ENCODE data around the gene RET. TPM values are rescaled to one million over a fixed set of nuclear protein-coding genes. Genes with fewer than 3 reads are reported as not detected.

The RET gene
- total RNA-seq, 1 experiment from 2014 or later, result 81.1 TPM

DNA sequence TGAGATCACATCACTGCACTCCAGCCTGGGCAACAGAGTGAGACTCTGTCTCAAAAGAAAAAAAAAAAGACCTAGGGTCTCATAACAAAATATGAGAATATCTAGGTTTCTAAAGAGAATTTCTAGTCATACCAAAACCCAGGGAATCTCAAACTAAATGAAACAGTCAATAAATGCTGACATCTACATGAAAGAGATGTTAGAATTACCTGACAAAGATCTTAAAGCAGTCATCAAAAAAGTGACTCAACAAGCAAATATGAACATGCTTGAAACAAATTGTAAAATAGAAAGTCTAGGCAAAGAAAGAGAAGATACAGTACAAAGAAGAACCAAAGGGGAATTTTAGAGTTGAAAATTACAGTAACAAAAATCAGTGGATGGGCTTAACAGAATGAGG is 26.9 kb upstream of the RET start:
- Histone ChIP-seq H3K27ac (ENCODE audit: low read length) (no peak overlapping the region), H3K36me3 (ENCODE audit: control insufficient read depth, insufficient read depth, low read length) (no peaks in the 10 kb centered on the region), H3K9me3 (ENCODE audit: control insufficient read depth, insufficient read depth, low read depth, low read length) (no peaks in the 10 kb centered on the region), H3K4me3 (ENCODE audit: low read depth in 2 of 2, low read length in 2 of 2) (no peak overlapping the region), H3K27me3 (ENCODE audit: control insufficient read depth, insufficient read depth, low read length) (no peaks in the 10 kb centered on the region; the same call in 1 of the 2 replicates), H3K4me1 (ENCODE audit: control insufficient read depth, insufficient read depth, low read length) (peaks cover 12% of the 10 kb centered on the region)
- ATAC-seq (no peak), DNase-seq (ENCODE audit: low read depth, low spot score) (no peak)
- no TSS peak for BruUV-seq (replicated peaks)
- in situ Hi-C loops (cut with HindIII; ENCODE audit: low pct_unique_long_range_greater_than_20kb, low sequenced_read_pairs), result no loop called here
- POLR2A ChIA-PET, result no interaction called here
- CTCF ChIA-PET, result interaction anchor here (0.6 kb wide), 1 partner anchor 153 kb away, joined by 3 read pairs; no protein-coding TSS in a partner anchor
- intact Hi-C loops (cut with micrococcal nuclease; ENCODE audit: unreplicated experiment), result no loop called here
- TF ChIP-seq, protein P1, sequence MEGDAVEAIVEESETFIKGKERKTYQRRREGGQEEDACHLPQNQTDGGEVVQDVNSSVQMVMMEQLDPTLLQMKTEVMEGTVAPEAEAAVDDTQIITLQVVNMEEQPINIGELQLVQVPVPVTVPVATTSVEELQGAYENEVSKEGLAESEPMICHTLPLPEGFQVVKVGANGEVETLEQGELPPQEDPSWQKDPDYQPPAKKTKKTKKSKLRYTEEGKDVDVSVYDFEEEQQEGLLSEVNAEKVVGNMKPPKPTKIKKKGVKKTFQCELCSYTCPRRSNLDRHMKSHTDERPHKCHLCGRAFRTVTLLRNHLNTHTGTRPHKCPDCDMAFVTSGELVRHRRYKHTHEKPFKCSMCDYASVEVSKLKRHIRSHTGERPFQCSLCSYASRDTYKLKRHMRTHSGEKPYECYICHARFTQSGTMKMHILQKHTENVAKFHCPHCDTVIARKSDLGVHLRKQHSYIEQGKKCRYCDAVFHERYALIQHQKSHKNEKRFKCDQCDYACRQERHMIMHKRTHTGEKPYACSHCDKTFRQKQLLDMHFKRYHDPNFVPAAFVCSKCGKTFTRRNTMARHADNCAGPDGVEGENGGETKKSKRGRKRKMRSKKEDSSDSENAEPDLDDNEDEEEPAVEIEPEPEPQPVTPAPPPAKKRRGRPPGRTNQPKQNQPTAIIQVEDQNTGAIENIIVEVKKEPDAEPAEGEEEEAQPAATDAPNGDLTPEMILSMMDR (IDR thresholded peaks at IDR 0.05), result no peak
- TF ChIP-seq POLR2AphosphoS5 (IDR thresholded peaks at IDR 0.05; ENCODE audit: low read depth, low read length) (no peak), TCF7L2 (IDR thresholded peaks at IDR 0.05; ENCODE audit: low read depth, low read length) (no peak), SIN3A (IDR thresholded peaks at IDR 0.05; ENCODE audit: borderline replicate concordance, insufficient read depth, low read depth, low read length) (no peak)
- TF ChIP-seq, protein P2, sequence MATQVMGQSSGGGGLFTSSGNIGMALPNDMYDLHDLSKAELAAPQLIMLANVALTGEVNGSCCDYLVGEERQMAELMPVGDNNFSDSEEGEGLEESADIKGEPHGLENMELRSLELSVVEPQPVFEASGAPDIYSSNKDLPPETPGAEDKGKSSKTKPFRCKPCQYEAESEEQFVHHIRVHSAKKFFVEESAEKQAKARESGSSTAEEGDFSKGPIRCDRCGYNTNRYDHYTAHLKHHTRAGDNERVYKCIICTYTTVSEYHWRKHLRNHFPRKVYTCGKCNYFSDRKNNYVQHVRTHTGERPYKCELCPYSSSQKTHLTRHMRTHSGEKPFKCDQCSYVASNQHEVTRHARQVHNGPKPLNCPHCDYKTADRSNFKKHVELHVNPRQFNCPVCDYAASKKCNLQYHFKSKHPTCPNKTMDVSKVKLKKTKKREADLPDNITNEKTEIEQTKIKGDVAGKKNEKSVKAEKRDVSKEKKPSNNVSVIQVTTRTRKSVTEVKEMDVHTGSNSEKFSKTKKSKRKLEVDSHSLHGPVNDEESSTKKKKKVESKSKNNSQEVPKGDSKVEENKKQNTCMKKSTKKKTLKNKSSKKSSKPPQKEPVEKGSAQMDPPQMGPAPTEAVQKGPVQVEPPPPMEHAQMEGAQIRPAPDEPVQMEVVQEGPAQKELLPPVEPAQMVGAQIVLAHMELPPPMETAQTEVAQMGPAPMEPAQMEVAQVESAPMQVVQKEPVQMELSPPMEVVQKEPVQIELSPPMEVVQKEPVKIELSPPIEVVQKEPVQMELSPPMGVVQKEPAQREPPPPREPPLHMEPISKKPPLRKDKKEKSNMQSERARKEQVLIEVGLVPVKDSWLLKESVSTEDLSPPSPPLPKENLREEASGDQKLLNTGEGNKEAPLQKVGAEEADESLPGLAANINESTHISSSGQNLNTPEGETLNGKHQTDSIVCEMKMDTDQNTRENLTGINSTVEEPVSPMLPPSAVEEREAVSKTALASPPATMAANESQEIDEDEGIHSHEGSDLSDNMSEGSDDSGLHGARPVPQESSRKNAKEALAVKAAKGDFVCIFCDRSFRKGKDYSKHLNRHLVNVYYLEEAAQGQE (IDR thresholded peaks at IDR 0.05; ENCODE audit: insufficient read depth in 1 of 2, low read depth in 2 of 2, low read length in 1 of 2), result no peak

DNA sequence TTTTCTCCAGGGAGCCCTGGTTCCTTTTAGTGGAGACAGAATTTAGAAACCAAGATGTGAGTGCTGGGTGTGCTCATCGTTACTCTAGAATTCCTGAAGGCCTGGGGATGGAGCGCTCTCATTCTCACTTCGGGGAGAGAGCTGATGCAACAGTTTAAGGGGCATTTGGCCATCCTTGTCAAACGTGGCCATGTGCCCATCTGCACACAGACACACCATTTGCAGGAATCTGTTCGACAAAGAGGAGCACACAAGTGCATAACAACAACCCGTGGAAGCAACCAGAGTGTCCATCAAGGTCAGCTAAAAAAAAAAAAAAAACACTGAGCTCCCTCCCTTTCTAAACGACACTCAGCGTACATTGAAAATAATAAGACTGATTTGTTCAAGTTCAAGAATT is 23.0 kb upstream of the RET start:
- intact Hi-C loops (cut with micrococcal nuclease; ENCODE audit: unreplicated experiment), result no loop called here
- Histone ChIP-seq H3K27me3 (ENCODE audit: control insufficient read depth, insufficient read depth, low read length) (no peaks in the 10 kb centered on the region; the same call in 1 of the 2 replicates), H3K9me3 (ENCODE audit: control insufficient read depth, insufficient read depth, low read depth, low read length) (no peaks in the 10 kb centered on the region), H3K27ac (ENCODE audit: low read length) (no peak overlapping the region), H3K36me3 (ENCODE audit: control insufficient read depth, insufficient read depth, low read length) (no peaks in the 10 kb centered on the region), H3K4me1 (ENCODE audit: control insufficient read depth, insufficient read depth, low read length) (peaks cover 22% of the 10 kb centered on the region), H3K4me3 (ENCODE audit: low read depth in 2 of 2, low read length in 2 of 2) (no peak overlapping the region)
- no peak for ATAC-seq
- in situ Hi-C loops (cut with HindIII; ENCODE audit: low pct_unique_long_range_greater_than_20kb, low sequenced_read_pairs), result no loop called here
- POLR2A ChIA-PET, result no interaction called here
- CTCF ChIA-PET, result no interaction called here
- DNase-seq (ENCODE audit: low read depth, low spot score), result no peak
- TF ChIP-seq, protein P2 (IDR thresholded peaks at IDR 0.05; ENCODE audit: insufficient read depth in 1 of 2, low read depth in 2 of 2, low read length in 1 of 2), result no peak
- TF ChIP-seq, protein P1 (IDR thresholded peaks at IDR 0.05), result no peak
- no peak for TF ChIP-seq SIN3A (IDR thresholded peaks at IDR 0.05; ENCODE audit: borderline replicate concordance, insufficient read depth, low read depth, low read length)
- no peak for TF ChIP-seq POLR2AphosphoS5 (IDR thresholded peaks at IDR 0.05; ENCODE audit: low read depth, low read length)
- TF ChIP-seq TCF7L2 (IDR thresholded peaks at IDR 0.05; ENCODE audit: low read depth, low read length), result no peak
- no TSS peak for BruUV-seq (replicated peaks)

Data from Panc1 (cell line).